ENCODE measurements around the gene IMMP2L. TPM values are rescaled to one million over a fixed set of nuclear protein-coding genes. Genes with fewer than 3 reads are reported as not detected.

Gene IMMP2L
- total and polyA plus RNA-seq, 2 of the 13 experiments (the other 11 are each of a cell fraction or from before 2014, with no cell fraction given) = 7.8 to 16.9 TPM

DNA sequence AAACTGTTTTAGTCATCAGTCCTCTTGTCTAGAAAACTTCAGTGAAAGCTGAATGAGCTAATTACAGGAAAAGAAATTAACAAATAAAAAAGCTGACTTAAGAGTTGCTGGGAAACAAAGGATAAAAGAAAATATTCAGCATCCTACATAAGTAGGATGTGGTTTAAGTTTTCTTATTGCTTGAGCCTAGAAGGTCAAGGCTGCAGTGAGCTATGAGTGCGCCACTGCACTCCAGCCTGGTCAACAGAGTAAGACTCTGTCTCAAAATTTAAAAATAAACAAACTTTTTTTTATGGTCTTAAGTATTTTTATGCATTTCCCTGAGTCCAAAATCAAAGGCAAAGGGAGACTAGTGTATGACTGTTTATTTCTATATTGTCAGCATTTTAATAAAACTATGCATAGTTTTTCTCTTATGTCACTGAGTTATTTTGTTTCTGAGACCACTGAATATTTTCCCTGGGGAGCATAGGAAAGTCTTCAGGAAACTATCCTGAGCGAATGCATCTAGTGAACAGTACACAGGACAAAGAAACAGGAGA is 511.3 kb downstream of the IMMP2L start:
- Histone ChIP-seq H4K20me1 (ENCODE audit: insufficient read depth, low read length) (no peaks in the 10 kb centered on the region), H3K9ac (ENCODE audit: insufficient read depth, low read depth, low read length) (no peak overlapping the region), H3K79me2 (ENCODE audit: insufficient read depth, low read length) (no peaks in the 10 kb centered on the region), H2AFZ (ENCODE audit: low read length) (no peak overlapping the region), H3K4me3 (replicated peaks in 1 of 3; ENCODE audit: insufficient read depth in 1 of 3, low read depth in 2 of 3, low read length in 3 of 3) (no peak overlapping the region), H3K4me1 (ENCODE audit: insufficient read depth, low read length) (peaks cover 10% of the 10 kb centered on the region; the same call in 1 of the 2 replicates), H3K27ac (ENCODE audit: extremely low read length, insufficient read depth, low read length) (no peak overlapping the region), H3K4me2 (ENCODE audit: low read depth, low read length) (no peak overlapping the region), H3K36me3 (replicated peaks in 1 of 2; ENCODE audit: control insufficient read depth in 1 of 2, insufficient read depth in 2 of 2, low read length in 2 of 2) (no peaks in the 10 kb centered on the region), H3K9me3 (ENCODE audit: low read length) (no peaks in the 10 kb centered on the region), H3K27me3 (ENCODE audit: control insufficient read depth in 1 of 2, insufficient read depth in 2 of 2, low read length in 2 of 2) (no peaks in the 10 kb centered on the region)
- 52% methylated on average over 2 of the region's 2 CpGs for WGBS (ENCODE audit: low lambda C conversion rate)
- ChIA-PET CTCF (ENCODE audit: low intra/inter-chr PET ratio, low total read pairs) (no interaction called here), POLR2A (no interaction called here)
- TF ChIP-seq ZNF432 (CRISPR knock-in tag; IDR thresholded peaks at IDR 0.05; ENCODE audit: borderline replicate concordance) = no peak
- TF ChIP-seq ATF7 (IDR thresholded peaks at IDR 0.05) = no peak
- no peak for TF ChIP-seq ATF7 (CRISPR knock-in tag; IDR thresholded peaks at IDR 0.05)
- TF ChIP-seq ADNP (CRISPR knock-in tag; IDR thresholded peaks at IDR 0.05) = no peak
- no peak for TF ChIP-seq ZNF724P (CRISPR knock-in tag; IDR thresholded peaks at IDR 0.05; ENCODE audit: borderline replicate concordance)
- TF ChIP-seq KLF6 (CRISPR knock-in tag; IDR thresholded peaks at IDR 0.05) = no peak
- TF ChIP-seq HIVEP1 (CRISPR knock-in tag; IDR thresholded peaks at IDR 0.05) = no peak
- TF ChIP-seq, protein P1, sequence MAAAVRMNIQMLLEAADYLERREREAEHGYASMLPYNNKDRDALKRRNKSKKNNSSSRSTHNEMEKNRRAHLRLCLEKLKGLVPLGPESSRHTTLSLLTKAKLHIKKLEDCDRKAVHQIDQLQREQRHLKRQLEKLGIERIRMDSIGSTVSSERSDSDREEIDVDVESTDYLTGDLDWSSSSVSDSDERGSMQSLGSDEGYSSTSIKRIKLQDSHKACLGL (CRISPR knock-in tag; IDR thresholded peaks at IDR 0.05) = no peak
- no peak for TF ChIP-seq IRX3 (CRISPR knock-in tag; IDR thresholded peaks at IDR 0.05; ENCODE audit: borderline replicate concordance, low read depth)
- no peak for TF ChIP-seq ZNF556 (CRISPR knock-in tag; IDR thresholded peaks at IDR 0.05; ENCODE audit: borderline replicate concordance)
- TF ChIP-seq ZNF598 (CRISPR knock-in tag; IDR thresholded peaks at IDR 0.05; ENCODE audit: borderline replicate concordance) = no peak
- no peak for TF ChIP-seq ZSCAN29 (CRISPR knock-in tag; conservative IDR thresholded peaks at IDR 0.05)
- TF ChIP-seq, protein P2, sequence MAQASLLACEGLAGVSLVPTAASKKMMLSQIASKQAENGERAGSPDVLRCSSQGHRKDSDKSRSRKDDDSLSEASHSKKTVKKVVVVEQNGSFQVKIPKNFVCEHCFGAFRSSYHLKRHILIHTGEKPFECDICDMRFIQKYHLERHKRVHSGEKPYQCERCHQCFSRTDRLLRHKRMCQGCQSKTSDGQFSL (CRISPR knock-in tag; IDR thresholded peaks at IDR 0.05) = no peak
- TF ChIP-seq ZNF7 (CRISPR knock-in tag; IDR thresholded peaks at IDR 0.05) = no peak
- TF ChIP-seq HNRNPH1 (optimal IDR thresholded peaks at IDR 0.05; ENCODE audit: low read depth, low read length) = no peak
- DNase-seq (ENCODE audit: low spot score) = no peak
- no TSS peak for BruUV-seq (replicated peaks)
- no peak for FAIRE-seq
- intact Hi-C loops (cut with micrococcal nuclease; ENCODE audit: unreplicated experiment) (no loop called here), in situ Hi-C loops (cut with HindIII; ENCODE audit: extremely low pct_ligation_motif_present, low pct_unique_long_range_greater_than_20kb) (no loop called here)
- ATAC-seq = no peak

Data from HepG2 (cell line).